DND-41 (cell line): ENCODE data around the gene NEK8.

Experiments used
- ATAC-seq: fragments of 200-7000 bp; cut with Tn5 transposase; 3 replicates; pipeline ENCODE4 v1.9.1; 2021; ENCODE audit warnings: low read depth; ENCODE audit not compliant: insufficient read depth
- DNase-seq: peaks from one replicate; pipeline ENCODE4 v3.0.0-alpha.2; 2020
- H2AFZ ChIP-seq: 2 replicates; pipeline ENCODE4 v1.6.0; 2012; ENCODE audit warnings: low read depth, low read length
- H3K27ac ChIP-seq: 2 replicates; pipeline ENCODE4 v1.5.1; 2012; ENCODE audit warnings: low read length, inconsistent platforms
- H3K27me3 ChIP-seq: fragments of 200-600 bp; sonication (generic); 2 replicates; pipeline ENCODE4 v1.6.0; 2012; ENCODE audit warnings: low read length, mild to moderate bottlenecking, inconsistent platforms; ENCODE audit not compliant: insufficient read depth, poor library complexity
- H3K36me3 ChIP-seq: 2 replicates; pipeline ENCODE4 v1.5.1; 2012; ENCODE audit warnings: low read length, inconsistent platforms; ENCODE audit not compliant: insufficient read depth
- H3K4me1 ChIP-seq: 2 replicates; pipeline ENCODE4 v1.5.1; 2012; ENCODE audit warnings: mild to moderate bottlenecking, low read length; ENCODE audit not compliant: insufficient read depth
- H3K4me2 ChIP-seq: 2 replicates; pipeline ENCODE4 v1.6.0; 2012; ENCODE audit warnings: mild to moderate bottlenecking, moderate library complexity, low read length, inconsistent platforms; ENCODE audit not compliant: insufficient read depth
- H3K4me3 ChIP-seq, 2 experiments: fragments of 200-600 bp in 1 of 2; shearing (Covaris generic) in 1 of 2; 2 replicates each; pipeline ENCODE4 v1.5.1; 2012 to 2016; ENCODE audit warnings: inconsistent platforms in 2 of 2, low read length in 2 of 2, mild to moderate bottlenecking in 2 of 2, low read depth in 1 of 2, moderate library complexity in 1 of 2
- H3K79me2 ChIP-seq: 2 replicates; pipeline ENCODE4 v1.6.0; 2012; ENCODE audit warnings: low read length, inconsistent platforms; ENCODE audit not compliant: insufficient read depth
- H3K9ac ChIP-seq: 2 replicates; pipeline ENCODE4 v1.6.0; 2012; ENCODE audit warnings: low read depth, mild to moderate bottlenecking, inconsistent platforms, low read length, moderate library complexity
- H3K9me3 ChIP-seq: 2 replicates; pipeline ENCODE4 v1.5.1; 2012; ENCODE audit warnings: low read length, moderate library complexity, mild to moderate bottlenecking, inconsistent platforms; ENCODE audit not compliant: insufficient read depth, severe bottlenecking
- H4K20me1 ChIP-seq: 2 replicates; pipeline ENCODE4 v1.6.0; 2012; ENCODE audit warnings: low read length; ENCODE audit not compliant: insufficient read depth
- EZH2 ChIP-seq: IDR thresholded peaks from 3 replicates; pipeline ENCODE4 v1.6.1; 2012; ENCODE audit warnings: borderline replicate concordance, low read depth, mild to moderate bottlenecking, moderate library complexity, low read length, inconsistent platforms; ENCODE audit not compliant: severe bottlenecking
- TF ChIP-seq, protein P1 (sequence below): IDR thresholded peaks from 2 replicates; pipeline ENCODE4 v1.5.1; 2012; ENCODE audit warnings: borderline replicate concordance, low read length, moderate library complexity, mild to moderate bottlenecking; ENCODE audit not compliant: poor library complexity, severe bottlenecking; ENCODE audit errors: extremely low read depth

NEK8 gene

DNA sequence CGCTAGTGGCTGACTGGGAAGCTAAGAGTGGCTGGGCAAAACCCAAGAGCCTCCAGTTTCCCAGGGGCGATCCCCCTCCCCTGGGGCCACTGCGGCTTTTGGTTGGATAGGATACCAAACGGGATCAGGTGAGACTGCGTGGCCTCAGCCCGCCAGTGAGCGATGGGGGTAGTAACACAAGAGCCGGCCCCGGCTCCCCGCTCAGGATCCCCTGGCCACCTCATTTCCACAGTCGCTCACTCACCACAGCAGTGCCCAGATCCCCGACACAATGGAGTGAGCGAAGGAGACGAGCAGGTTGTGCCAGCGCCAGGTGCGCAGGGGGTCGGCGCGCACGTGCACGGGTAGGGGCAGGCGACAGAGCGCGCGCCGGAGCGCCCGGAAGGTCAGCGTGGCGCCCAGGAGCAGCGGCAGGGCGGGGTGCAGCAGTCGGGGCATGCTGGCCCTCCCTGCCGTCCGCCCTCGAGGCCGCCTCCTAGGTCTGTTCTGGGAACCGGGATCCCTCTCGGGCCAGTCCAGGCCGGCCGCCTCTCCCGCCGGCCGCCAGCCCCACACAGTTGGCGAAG is 2.8 kb upstream of the NEK8 start:
- Histone ChIP-seq H3K4me1 (peaks cover 64% of the 10 kb centered on the region), H3K79me2 (peaks cover 26% of the 10 kb centered on the region), H3K9me3 (no peaks in the 10 kb centered on the region), H3K27me3 (no peaks in the 10 kb centered on the region), H3K27ac (no peak overlapping the region), H3K9ac (peak overlapping the region; percentile 30; the same call in 1 of the 2 replicates), H4K20me1 (peaks cover 47% of the 10 kb centered on the region), H3K4me3 (peak overlapping the region in 1 of 2 experiments; percentile 39; a peak in 2 of 4 replicates), H3K4me2 (peak overlapping the region; percentile 94), H3K36me3 (peaks cover 46% of the 10 kb centered on the region), H2AFZ (no peak overlapping the region)
- DNase-seq (no peak), ATAC-seq (peak; percentile 2)
- TF ChIP-seq, protein P1, sequence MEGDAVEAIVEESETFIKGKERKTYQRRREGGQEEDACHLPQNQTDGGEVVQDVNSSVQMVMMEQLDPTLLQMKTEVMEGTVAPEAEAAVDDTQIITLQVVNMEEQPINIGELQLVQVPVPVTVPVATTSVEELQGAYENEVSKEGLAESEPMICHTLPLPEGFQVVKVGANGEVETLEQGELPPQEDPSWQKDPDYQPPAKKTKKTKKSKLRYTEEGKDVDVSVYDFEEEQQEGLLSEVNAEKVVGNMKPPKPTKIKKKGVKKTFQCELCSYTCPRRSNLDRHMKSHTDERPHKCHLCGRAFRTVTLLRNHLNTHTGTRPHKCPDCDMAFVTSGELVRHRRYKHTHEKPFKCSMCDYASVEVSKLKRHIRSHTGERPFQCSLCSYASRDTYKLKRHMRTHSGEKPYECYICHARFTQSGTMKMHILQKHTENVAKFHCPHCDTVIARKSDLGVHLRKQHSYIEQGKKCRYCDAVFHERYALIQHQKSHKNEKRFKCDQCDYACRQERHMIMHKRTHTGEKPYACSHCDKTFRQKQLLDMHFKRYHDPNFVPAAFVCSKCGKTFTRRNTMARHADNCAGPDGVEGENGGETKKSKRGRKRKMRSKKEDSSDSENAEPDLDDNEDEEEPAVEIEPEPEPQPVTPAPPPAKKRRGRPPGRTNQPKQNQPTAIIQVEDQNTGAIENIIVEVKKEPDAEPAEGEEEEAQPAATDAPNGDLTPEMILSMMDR: no peak
- no peak for TF ChIP-seq EZH2

DNA sequence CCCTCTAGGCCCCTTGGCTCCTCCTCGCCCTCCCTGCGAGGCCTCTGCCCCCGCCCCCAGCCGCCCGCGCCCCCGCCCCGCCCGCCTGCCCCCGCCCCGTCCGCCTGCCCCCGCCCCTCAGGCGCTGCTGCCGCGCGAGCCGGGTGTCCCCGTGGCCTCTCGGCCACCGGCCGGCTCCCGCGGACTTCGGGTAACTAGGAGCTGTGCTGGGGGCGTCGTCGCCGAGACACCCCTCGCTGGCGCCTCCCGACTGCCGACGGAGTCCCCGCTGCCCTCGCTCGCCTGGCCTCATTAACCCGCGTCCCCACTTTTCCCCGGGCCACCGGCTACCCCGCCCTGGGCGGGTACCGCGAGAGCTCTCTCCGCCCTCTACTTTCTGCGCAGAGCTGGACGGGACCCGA is 2.4 kb upstream of the NEK8 start, which contains the start of gene TLCD1:
TLCD1 (minus strand) TSS at position 8 of the 401 bp plus-strand sequence. CDS start 136 bp downstream, outside the sequence.
- Histone ChIP-seq H2AFZ (peak within 1 kb of the TSS; percentile 87), H3K4me1 (peaks cover 59% of the 10 kb centered on the region), H3K27ac (peak within 1 kb of the TSS; percentile 67), H3K4me2 (peak within 1 kb of the TSS; percentile 94), H3K9me3 (no peaks in the 10 kb centered on the region), H3K9ac (peak within 1 kb of the TSS; percentile 67), H3K36me3 (peaks cover 41% of the 10 kb centered on the region), H3K27me3 (no peaks in the 10 kb centered on the region), H3K4me3 (peak within 1 kb of the TSS; percentile 45 to 69), H4K20me1 (peaks cover 42% of the 10 kb centered on the region), H3K79me2 (peaks cover 21% of the 10 kb centered on the region)
- DNase-seq (peak; percentile 79), ATAC-seq (peak; percentile 60)
- TF ChIP-seq EZH2: no peak
- TF ChIP-seq, protein P1: no peak

DNA sequence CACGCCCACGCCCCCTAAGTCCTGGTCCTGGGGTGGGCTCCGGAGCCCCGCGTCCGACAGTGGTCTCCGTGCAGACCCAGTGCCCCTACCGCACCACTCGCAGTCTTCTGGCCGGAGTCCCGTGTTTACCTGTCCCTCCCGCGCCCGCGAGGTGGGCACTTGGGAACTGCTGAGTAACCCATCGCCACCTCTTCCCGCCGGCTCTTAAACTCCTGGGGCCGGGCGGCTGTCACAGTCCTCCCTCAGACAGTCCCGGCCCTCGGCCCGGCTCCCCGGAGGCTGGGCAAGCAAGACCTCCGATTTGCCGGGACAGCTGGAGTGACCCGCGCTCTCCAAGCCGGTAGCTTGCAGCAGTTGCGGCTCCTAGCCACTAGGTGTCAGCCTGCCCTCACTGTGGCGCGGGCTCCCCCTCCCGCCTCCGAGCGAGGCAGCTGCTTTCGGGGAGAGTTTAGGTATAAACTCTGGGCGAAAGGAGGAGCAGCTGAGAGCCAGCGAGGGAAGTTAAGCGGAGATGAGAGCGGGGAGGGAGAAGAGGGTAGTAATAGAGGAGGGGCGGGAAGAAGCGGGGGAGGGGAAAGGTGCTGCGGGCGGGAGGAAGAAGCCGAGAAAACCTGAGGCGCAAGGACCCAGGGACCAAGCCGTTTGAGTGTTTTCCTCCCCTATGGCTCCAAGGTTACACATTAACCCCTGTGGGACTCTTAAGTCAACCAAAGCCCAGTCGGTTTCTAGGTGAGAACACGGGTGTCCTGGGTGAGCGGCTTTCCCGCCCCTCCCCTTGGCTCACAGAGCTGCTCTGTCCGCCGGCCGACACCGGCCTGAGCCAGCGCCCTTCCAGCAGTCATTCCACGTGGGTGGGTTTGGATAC is 1.7 kb upstream of the NEK8 start:
- H3K4me1 ChIP-seq: peaks cover 53% of the 10 kb centered on the region
- peaks cover 15% of the 10 kb centered on the region for H3K79me2 ChIP-seq
- H3K27ac ChIP-seq: peak overlapping the region; percentile 67
- peaks cover 36% of the 10 kb centered on the region for H4K20me1 ChIP-seq
- H3K9ac ChIP-seq: peak overlapping the region; percentile 67
- H3K4me3 ChIP-seq: peak overlapping the region; percentile 45 to 69
- peak; percentile 68 for ATAC-seq
- TF ChIP-seq, protein P1: peak; percentile 100
- no peak for TF ChIP-seq EZH2
- peak; percentile 92 for DNase-seq
- H3K4me2 ChIP-seq: peak overlapping the region; percentile 94
- H3K9me3 ChIP-seq: no peaks in the 10 kb centered on the region
- peaks cover 35% of the 10 kb centered on the region for H3K36me3 ChIP-seq
- no peaks in the 10 kb centered on the region for H3K27me3 ChIP-seq
- H2AFZ ChIP-seq: peak overlapping the region; percentile 87
